ENCODE results near the gene SPG7.

Gene SPG7

DNA sequence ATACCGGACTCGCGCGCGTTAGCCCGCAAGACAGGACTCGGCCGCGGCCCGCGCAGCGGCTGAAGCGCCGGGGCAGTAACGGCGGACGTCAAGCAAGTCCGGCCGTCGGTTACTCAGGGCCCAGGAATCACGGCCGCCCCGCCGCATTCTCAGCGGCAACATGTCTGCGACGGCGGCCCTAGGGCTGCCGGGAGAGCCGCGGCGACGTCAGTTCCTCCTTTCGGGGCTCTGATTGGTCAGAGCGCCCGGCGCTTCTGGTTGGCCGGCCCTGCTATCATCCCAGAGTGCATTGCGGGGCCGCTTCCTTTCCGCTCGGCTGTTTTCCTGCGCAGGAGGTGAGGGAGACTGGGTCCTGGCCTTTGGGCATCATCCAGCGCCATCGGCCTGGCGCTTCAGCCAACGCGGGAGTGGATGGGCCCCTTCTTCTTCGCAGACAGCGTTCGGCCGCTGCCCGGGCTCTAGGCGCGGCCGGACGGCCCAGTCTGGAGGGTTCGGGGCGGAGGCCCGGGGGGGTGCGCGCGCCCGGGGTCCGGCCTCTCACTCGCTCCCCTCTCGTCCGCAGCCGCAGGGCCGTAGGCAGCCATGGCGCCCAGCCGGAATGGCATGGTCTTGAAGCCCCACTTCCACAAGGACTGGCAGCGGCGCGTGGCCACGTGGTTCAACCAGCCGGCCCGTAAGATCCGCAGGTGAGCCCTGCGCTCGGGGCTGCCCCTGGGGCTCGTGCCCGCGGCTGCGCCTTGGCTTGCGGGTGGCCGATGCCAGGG lies 52.4 kb downstream of the SPG7 start, which contains the start of gene RPL13:
TSS of gene RPL13 (plus strand) at position 305 of the 764 bp plus-strand sequence. CDS start at position 583, 278 bp downstream.
- Histone ChIP-seq H3K4me3 (ENCODE audit: low read length in 2 of 2) (peak within 1 kb of the TSS; percentile 91 to 95), H4K8ac (ENCODE audit: low read depth, low read length) (no peak within 1 kb of the TSS), H3K79me1 (ENCODE audit: low read depth, low read length) (peaks cover 6% of the 10 kb centered on the region), H3K18ac (ENCODE audit: low read length) (peak within 1 kb of the TSS; percentile 99), H2BK120ac (ENCODE audit: low read depth, low read length) (no peak within 1 kb of the TSS), H3K23ac (ENCODE audit: low read depth, low read length, poor library complexity) (peak within 1 kb of the TSS; percentile 99), H3K36me3 (replicated peaks in 1 of 2; ENCODE audit: control insufficient read depth in 2 of 2, insufficient read depth in 2 of 2, low read length in 2 of 2) (peaks cover 43 to 71% of the 10 kb centered on the region in 2 donors), H2BK15ac (ENCODE audit: low read length) (no peak within 1 kb of the TSS), H3K9me3 (replicated peaks in 1 of 2; ENCODE audit: control insufficient read depth in 2 of 2, insufficient read depth in 1 of 2, low read depth in 1 of 2, low read length in 2 of 2) (no peaks in the 10 kb centered on the region), H2AK5ac (ENCODE audit: low read depth, low read length) (peak within 1 kb of the TSS; percentile 71), H3K4me1 (ENCODE audit: control insufficient read depth in 2 of 2, insufficient read depth in 1 of 2, low read depth in 1 of 2, low read length in 2 of 2) (peaks cover 18 to 22% of the 10 kb centered on the region in 2 donors), H2AFZ (ENCODE audit: low read length) (peak within 1 kb of the TSS; percentile 90), H3K14ac (ENCODE audit: low read length) (peak within 1 kb of the TSS; percentile 58), H2BK5ac (ENCODE audit: low read length) (peak within 1 kb of the TSS; percentile 77), H3K9ac (ENCODE audit: low read depth, low read length, poor library complexity) (peak within 1 kb of the TSS; percentile 99), H4K91ac (ENCODE audit: low read depth, low read length, poor library complexity) (no peak within 1 kb of the TSS), H3K27me3 (ENCODE audit: control insufficient read depth in 3 of 3, insufficient read depth in 3 of 3, low read depth in 1 of 3, low read length in 3 of 3) (no peaks in the 10 kb centered on the region), H2BK12ac (ENCODE audit: low read length) (no peak within 1 kb of the TSS), H3K27ac (replicated peaks; ENCODE audit: low read length) (peak within 1 kb of the TSS; percentile 81), H3K4me2 (ENCODE audit: insufficient read depth, low read length, poor library complexity, severe bottlenecking) (peak within 1 kb of the TSS; percentile 86), H3K4ac (ENCODE audit: low read length) (peak within 1 kb of the TSS; percentile 94)
- peak; percentile 90 for DNase-seq (ENCODE audit: low spot score)
- WGBS, 2 donors (ENCODE audit: extremely low coverage in 2 of 2, insufficient read length in 2 of 2, insufficient replicate concordance in 1 of 2): no CpG with 5 or more reads among the region's 87 CpGs

DNA sequence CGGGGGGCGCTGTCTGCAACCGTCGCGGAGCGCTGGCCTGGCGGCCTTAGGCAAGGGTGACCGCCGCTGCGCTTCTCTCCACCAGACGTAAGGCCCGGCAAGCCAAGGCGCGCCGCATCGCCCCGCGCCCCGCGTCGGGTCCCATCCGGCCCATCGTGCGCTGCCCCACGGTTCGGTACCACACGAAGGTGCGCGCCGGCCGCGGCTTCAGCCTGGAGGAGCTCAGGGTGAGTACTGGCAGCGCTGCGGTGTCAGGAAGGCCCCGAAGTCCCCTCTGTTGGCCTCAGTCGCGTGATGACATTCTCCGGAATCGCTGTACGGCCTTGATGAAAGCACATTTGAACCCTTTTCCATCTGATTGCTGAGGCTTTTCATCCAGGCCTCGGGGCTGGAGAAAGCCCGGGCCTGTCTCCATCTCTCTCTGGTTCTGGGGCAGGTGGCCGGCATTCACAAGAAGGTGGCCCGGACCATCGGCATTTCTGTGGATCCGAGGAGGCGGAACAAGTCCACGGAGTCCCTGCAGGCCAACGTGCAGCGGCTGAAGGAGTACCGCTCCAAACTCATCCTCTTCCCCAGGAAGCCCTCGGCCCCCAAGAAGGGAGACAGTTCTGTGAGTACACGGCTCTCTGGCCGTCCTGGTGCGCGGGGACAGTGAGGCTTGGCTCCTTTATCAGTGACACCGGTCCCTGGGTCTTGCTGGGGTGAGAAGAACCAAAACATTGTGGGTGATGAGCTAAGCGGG lies 53.1 kb downstream of the SPG7 start:
- Histone ChIP-seq H3K14ac (ENCODE audit: low read length) (peak overlapping the region; percentile 58), H3K79me1 (ENCODE audit: low read depth, low read length) (peaks cover 6% of the 10 kb centered on the region), H3K27me3 (ENCODE audit: control insufficient read depth in 3 of 3, insufficient read depth in 3 of 3, low read depth in 1 of 3, low read length in 3 of 3) (no peaks in the 10 kb centered on the region), H3K23ac (ENCODE audit: low read depth, low read length, poor library complexity) (peak overlapping the region; percentile 99), H3K18ac (ENCODE audit: low read length) (peak overlapping the region; percentile 96), H3K36me3 (replicated peaks in 1 of 2; ENCODE audit: control insufficient read depth in 2 of 2, insufficient read depth in 2 of 2, low read length in 2 of 2) (peaks cover 36 to 63% of the 10 kb centered on the region in 2 donors), H3K9ac (ENCODE audit: low read depth, low read length, poor library complexity) (peak overlapping the region; percentile 99), H2BK5ac (ENCODE audit: low read length) (peak overlapping the region; percentile 77), H3K4me1 (ENCODE audit: control insufficient read depth in 2 of 2, insufficient read depth in 1 of 2, low read depth in 1 of 2, low read length in 2 of 2) (peaks cover 22 to 25% of the 10 kb centered on the region in 2 donors), H2AK5ac (ENCODE audit: low read depth, low read length) (peak overlapping the region; percentile 71), H3K4me2 (ENCODE audit: insufficient read depth, low read length, poor library complexity, severe bottlenecking) (peak overlapping the region; percentile 86), H3K4me3 (ENCODE audit: low read length in 2 of 2) (peak overlapping the region; percentile 91 to 95), H4K91ac (ENCODE audit: low read depth, low read length, poor library complexity) (no peak overlapping the region), H4K8ac (ENCODE audit: low read depth, low read length) (no peak overlapping the region), H2BK12ac (ENCODE audit: low read length) (no peak overlapping the region), H3K9me3 (replicated peaks in 1 of 2; ENCODE audit: control insufficient read depth in 2 of 2, insufficient read depth in 1 of 2, low read depth in 1 of 2, low read length in 2 of 2) (no peaks in the 10 kb centered on the region), H2BK15ac (ENCODE audit: low read length) (no peak overlapping the region), H2AFZ (ENCODE audit: low read length) (peak overlapping the region; percentile 90), H2BK120ac (ENCODE audit: low read depth, low read length) (no peak overlapping the region), H3K27ac (replicated peaks; ENCODE audit: low read length) (no peak overlapping the region), H3K4ac (ENCODE audit: low read length) (peak overlapping the region; percentile 94)
- no peak for DNase-seq (ENCODE audit: low spot score)
- no CpG with 5 or more reads among the region's 58 CpGs for WGBS, 2 donors (ENCODE audit: extremely low coverage in 2 of 2, insufficient read length in 2 of 2, insufficient replicate concordance in 1 of 2)

DNA sequence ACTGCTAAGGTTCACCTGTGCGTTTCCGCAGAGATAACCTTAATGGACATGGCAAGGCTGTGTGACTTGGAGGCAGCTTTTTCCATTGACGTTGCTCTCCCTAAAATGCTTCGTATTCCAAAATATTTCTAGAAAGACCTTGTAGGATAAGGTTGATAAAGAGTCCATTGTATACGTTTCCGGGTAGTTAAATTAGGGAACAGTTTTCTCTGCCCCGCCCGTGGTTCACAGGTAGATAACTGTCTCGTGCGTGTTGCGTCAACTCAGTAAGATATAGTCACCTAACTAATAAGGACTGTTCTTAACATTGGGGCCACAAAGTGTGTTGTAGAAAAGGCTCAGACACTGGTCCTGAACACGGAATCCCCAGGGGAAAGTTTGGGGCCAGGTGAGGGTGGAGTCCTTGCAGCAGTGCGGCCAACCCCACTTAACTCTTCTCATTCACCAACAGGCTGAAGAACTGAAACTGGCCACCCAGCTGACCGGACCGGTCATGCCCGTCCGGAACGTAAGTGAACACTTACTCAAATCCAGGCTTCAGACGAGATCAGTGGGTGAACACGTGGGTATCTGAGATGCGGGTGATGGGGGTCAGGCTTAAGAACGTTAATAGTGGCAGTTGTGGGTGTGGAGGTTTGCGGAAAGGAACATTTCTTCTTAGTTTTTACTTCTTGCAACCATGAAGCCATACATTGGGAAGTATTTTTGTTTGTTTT lies 53.8 kb downstream of the SPG7 start:
- Histone ChIP-seq H2AK5ac (ENCODE audit: low read depth, low read length) (no peak overlapping the region), H3K27me3 (ENCODE audit: control insufficient read depth in 3 of 3, insufficient read depth in 3 of 3, low read depth in 1 of 3, low read length in 3 of 3) (no peaks in the 10 kb centered on the region), H2BK15ac (ENCODE audit: low read length) (no peak overlapping the region), H3K9me3 (replicated peaks in 1 of 2; ENCODE audit: control insufficient read depth in 2 of 2, insufficient read depth in 1 of 2, low read depth in 1 of 2, low read length in 2 of 2) (no peaks in the 10 kb centered on the region), H4K8ac (ENCODE audit: low read depth, low read length) (no peak overlapping the region), H3K9ac (ENCODE audit: low read depth, low read length, poor library complexity) (peak overlapping the region; percentile 89), H2BK12ac (ENCODE audit: low read length) (no peak overlapping the region), H3K18ac (ENCODE audit: low read length) (no peak overlapping the region), H3K4me3 (ENCODE audit: low read length in 2 of 2) (peak overlapping the region; percentile 91 to 95), H3K4me2 (ENCODE audit: insufficient read depth, low read length, poor library complexity, severe bottlenecking) (peak overlapping the region; percentile 86), H2BK120ac (ENCODE audit: low read depth, low read length) (no peak overlapping the region), H3K79me1 (ENCODE audit: low read depth, low read length) (peaks cover 6% of the 10 kb centered on the region), H4K91ac (ENCODE audit: low read depth, low read length, poor library complexity) (no peak overlapping the region), H3K4me1 (ENCODE audit: control insufficient read depth in 2 of 2, insufficient read depth in 1 of 2, low read depth in 1 of 2, low read length in 2 of 2) (peaks cover 20 to 25% of the 10 kb centered on the region in 2 donors), H2BK5ac (ENCODE audit: low read length) (no peak overlapping the region), H2AFZ (ENCODE audit: low read length) (no peak overlapping the region), H3K14ac (ENCODE audit: low read length) (no peak overlapping the region), H3K27ac (replicated peaks; ENCODE audit: low read length) (no peak overlapping the region), H3K4ac (ENCODE audit: low read length) (no peak overlapping the region), H3K23ac (ENCODE audit: low read depth, low read length, poor library complexity) (no peak overlapping the region), H3K36me3 (replicated peaks in 1 of 2; ENCODE audit: control insufficient read depth in 2 of 2, insufficient read depth in 2 of 2, low read length in 2 of 2) (peaks cover 35 to 56% of the 10 kb centered on the region in 2 donors)
- no CpG with 5 or more reads among the region's 23 CpGs for WGBS, 2 donors (ENCODE audit: extremely low coverage in 2 of 2, insufficient read length in 2 of 2, insufficient replicate concordance in 1 of 2)
- no peak for DNase-seq (ENCODE audit: low spot score)
